ENCODE results near the gene S100A6. TPM values are rescaled to one million over a fixed set of nuclear protein-coding genes. Genes with fewer than 3 reads are reported as not detected.

Gene S100A6
- total and polyA plus RNA-seq, 2 donors (not counting 1 experiment from before 2014, with no cell fraction given): 1,280 to 4,042 TPM

DNA sequence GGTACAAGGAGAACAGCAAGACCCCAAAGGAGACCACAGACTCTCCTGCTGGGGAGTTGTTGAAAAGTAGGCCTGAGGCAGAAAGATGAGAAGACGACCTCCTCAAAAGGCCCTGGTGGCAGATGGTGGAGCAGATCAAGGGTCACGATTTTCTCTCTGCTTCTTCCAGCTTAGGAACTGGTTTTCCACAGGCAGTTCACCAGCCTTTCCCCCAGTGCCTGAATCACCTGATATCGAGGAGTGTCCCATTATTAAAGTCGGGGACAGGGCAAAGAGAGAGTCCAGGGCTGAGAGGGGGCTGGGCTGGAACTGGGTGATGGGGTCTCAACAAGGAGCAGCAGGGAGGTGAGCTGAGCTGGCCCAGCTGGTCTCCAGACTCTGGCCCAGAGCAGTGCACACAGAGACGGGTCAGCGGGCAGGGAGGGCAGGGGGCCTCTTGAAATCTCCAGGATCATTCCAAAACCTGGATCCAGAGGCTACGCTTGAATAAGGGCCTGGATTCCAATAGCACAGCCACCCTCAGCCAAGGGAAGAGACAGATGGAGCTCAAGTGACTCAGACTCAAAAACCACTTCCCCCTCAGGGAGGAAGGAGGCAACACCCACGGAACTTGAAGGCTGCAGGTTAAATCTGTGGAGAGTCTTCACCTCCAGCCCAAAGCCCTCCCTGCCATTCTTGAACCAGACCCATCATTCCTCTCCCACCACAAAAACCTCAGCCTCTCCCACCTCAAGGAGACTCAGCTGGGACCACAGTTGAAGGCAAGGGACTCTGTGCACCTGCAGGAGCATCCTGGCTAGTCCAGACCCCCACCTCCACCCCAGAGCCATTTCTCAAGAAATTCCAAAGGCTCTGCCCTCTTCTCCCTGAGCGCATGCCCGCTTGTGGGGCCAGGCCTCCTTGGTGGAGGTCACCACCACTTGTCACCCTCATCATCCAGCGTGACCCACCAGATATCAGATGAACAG lies 4.9 kb upstream of the S100A6 start, which contains the start of gene S100A5:
S100A5 (minus strand) TSS at position 541 of the 968 bp plus-strand sequence. CDS start 743 bp downstream, outside the sequence.
- no peaks in the 10 kb centered on the region for H3K36me3 ChIP-seq (ENCODE audit: control insufficient read depth, insufficient read depth, low read length)
- peaks cover 27% of the 10 kb centered on the region for H3K4me1 ChIP-seq (ENCODE audit: control insufficient read depth, extremely low read depth, insufficient read depth, low read length)
- no peak within 1 kb of the TSS for H3K9ac ChIP-seq (ENCODE audit: insufficient read depth, low read length)
- no peak for TF ChIP-seq EZH2 (IDR thresholded peaks at IDR 0.05; ENCODE audit: low read length, missing control alignments)
- no peak for TF ChIP-seq CTCF (conservative IDR thresholded peaks at IDR 0.05 in 1 of 2, IDR thresholded peaks at IDR 0.05 in 1 of 2; ENCODE audit: low read depth in 1 of 2, low read length in 2 of 2)
- H3K9me3 ChIP-seq (ENCODE audit: control insufficient read depth, insufficient read depth, low read depth, low read length): no peaks in the 10 kb centered on the region
- H3K4me2 ChIP-seq (ENCODE audit: extremely low read depth, insufficient read depth, low read length): no peak within 1 kb of the TSS
- H2AFZ ChIP-seq (ENCODE audit: low read length): no peak within 1 kb of the TSS
- H3K27ac ChIP-seq (ENCODE audit: insufficient read depth, low read length): no peak within 1 kb of the TSS
- DNase-seq (ENCODE audit: low read depth in 2 of 2): peak; percentile 41 to 78
- H4K20me1 ChIP-seq (ENCODE audit: control insufficient read depth, extremely low read depth, insufficient read depth, low read length): no peaks in the 10 kb centered on the region
- H3K79me2 ChIP-seq (ENCODE audit: control insufficient read depth, insufficient read depth, low read length): peaks cover 11% of the 10 kb centered on the region
- H3K27me3 ChIP-seq (ENCODE audit: control insufficient read depth, insufficient read depth, low read length): no peaks in the 10 kb centered on the region
- H3K4me3 ChIP-seq (replicated peaks in 1 of 4; ENCODE audit: control extremely low read depth in 1 of 4, insufficient read depth in 1 of 4, low read depth in 3 of 4, low read length in 4 of 4): no peak within 1 kb of the TSS

- Histone ChIP-seq H2AFZ (ENCODE audit: low read length) (no peak overlapping the region), H3K79me2 (ENCODE audit: control insufficient read depth, insufficient read depth, low read length) (peaks cover 20% of the 10 kb centered on the region), H3K27ac (ENCODE audit: insufficient read depth, low read length) (no peak overlapping the region), H3K9me3 (ENCODE audit: control insufficient read depth, insufficient read depth, low read depth, low read length) (no peaks in the 10 kb centered on the region), H3K4me3 (replicated peaks in 1 of 4; ENCODE audit: control extremely low read depth in 1 of 4, insufficient read depth in 1 of 4, low read depth in 3 of 4, low read length in 4 of 4) (no peak overlapping the region), H3K4me1 (ENCODE audit: control insufficient read depth, extremely low read depth, insufficient read depth, low read length) (peaks cover 19% of the 10 kb centered on the region), H3K4me2 (ENCODE audit: extremely low read depth, insufficient read depth, low read length) (no peak overlapping the region), H3K9ac (ENCODE audit: insufficient read depth, low read length) (no peak overlapping the region), H4K20me1 (ENCODE audit: control insufficient read depth, extremely low read depth, insufficient read depth, low read length) (no peaks in the 10 kb centered on the region), H3K36me3 (ENCODE audit: control insufficient read depth, insufficient read depth, low read length) (peaks cover 3% of the 10 kb centered on the region), H3K27me3 (ENCODE audit: control insufficient read depth, insufficient read depth, low read length) (no peaks in the 10 kb centered on the region)
- DNase-seq (ENCODE audit: low read depth in 2 of 2): no peak
- TF ChIP-seq EZH2 (IDR thresholded peaks at IDR 0.05; ENCODE audit: low read length, missing control alignments): no peak
- TF ChIP-seq CTCF (conservative IDR thresholded peaks at IDR 0.05 in 1 of 2, IDR thresholded peaks at IDR 0.05 in 1 of 2; ENCODE audit: low read depth in 1 of 2, low read length in 2 of 2): no peak
Observed at GRCh38 chr1:153539395-153540093, 3.8 kb upstream of the S100A6 start.

DNA sequence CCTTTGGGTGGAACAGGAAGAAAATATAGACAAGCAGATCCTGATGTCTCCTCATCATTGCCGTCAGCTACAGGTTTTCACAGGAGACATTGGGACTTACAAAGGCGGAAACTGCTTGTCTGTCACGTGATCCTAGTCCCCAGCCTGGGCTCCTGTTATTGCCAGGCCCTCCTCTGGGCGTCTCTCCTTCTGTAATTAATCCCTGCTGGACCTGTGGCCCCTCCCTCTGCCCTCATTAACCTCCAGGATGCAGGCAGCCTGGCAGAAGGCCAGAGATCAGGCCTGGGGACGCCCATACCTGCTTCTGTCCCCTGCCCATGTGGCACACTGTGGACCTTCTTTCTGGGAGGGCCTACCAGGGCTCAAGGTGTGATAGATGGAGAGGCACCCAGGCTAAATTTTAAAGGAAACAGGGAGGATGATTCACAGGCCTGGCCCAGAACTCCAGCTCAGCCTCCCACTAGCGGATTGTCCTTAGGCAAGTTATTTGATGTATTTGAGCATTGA lies 2.6 kb upstream of the S100A6 start:
- no peaks in the 10 kb centered on the region for H3K9me3 ChIP-seq (ENCODE audit: control insufficient read depth, insufficient read depth, low read depth, low read length)
- TF ChIP-seq CTCF (conservative IDR thresholded peaks at IDR 0.05 in 1 of 2, IDR thresholded peaks at IDR 0.05 in 1 of 2; ENCODE audit: low read depth in 1 of 2, low read length in 2 of 2) (no peak), EZH2 (IDR thresholded peaks at IDR 0.05; ENCODE audit: low read length, missing control alignments) (no peak)
- no peak overlapping the region for H3K4me3 ChIP-seq (replicated peaks in 1 of 4; ENCODE audit: control extremely low read depth in 1 of 4, insufficient read depth in 1 of 4, low read depth in 3 of 4, low read length in 4 of 4)
- no peak overlapping the region for H3K27ac ChIP-seq (ENCODE audit: insufficient read depth, low read length)
- H3K79me2 ChIP-seq (ENCODE audit: control insufficient read depth, insufficient read depth, low read length): peaks cover 23% of the 10 kb centered on the region
- no peak overlapping the region for H3K9ac ChIP-seq (ENCODE audit: insufficient read depth, low read length)
- no peaks in the 10 kb centered on the region for H4K20me1 ChIP-seq (ENCODE audit: control insufficient read depth, extremely low read depth, insufficient read depth, low read length)
- H3K36me3 ChIP-seq (ENCODE audit: control insufficient read depth, insufficient read depth, low read length): peaks cover 6% of the 10 kb centered on the region
- peak in 1 of 2 donors; percentile 26 for DNase-seq (ENCODE audit: low read depth in 2 of 2)
- no peaks in the 10 kb centered on the region for H3K27me3 ChIP-seq (ENCODE audit: control insufficient read depth, insufficient read depth, low read length)
- H2AFZ ChIP-seq (ENCODE audit: low read length): no peak overlapping the region
- peak overlapping the region; percentile 9 for H3K4me2 ChIP-seq (ENCODE audit: extremely low read depth, insufficient read depth, low read length)
- peaks cover 18% of the 10 kb centered on the region for H3K4me1 ChIP-seq (ENCODE audit: control insufficient read depth, extremely low read depth, insufficient read depth, low read length)
